ENCODE results near the gene COTL1. TPM values are rescaled to one million over a fixed set of nuclear protein-coding genes. Genes with fewer than 3 reads are reported as not detected.
"Not testable (repeated sequence)": the region's sequence is repeated elsewhere in the genome, so short reads cannot be mapped to it uniquely, and the experiment has no call there.

Gene COTL1
- total RNA-seq, 4 donors from 2014 or later = 2.8 to 8.7 (median 6.2) TPM

GRCh38 chr16:84630009-84630408 lies 12.1 kb upstream of the COTL1 start:
- Histone ChIP-seq H3K36me3 (no peaks in the 10 kb centered on the region), H3K27ac (no peak overlapping the region), H3K4me1 (no peaks in the 10 kb centered on the region), H3K4me3 (no peak overlapping the region), H3K9me3 (no peaks in the 10 kb centered on the region), H3K27me3 (no peaks in the 10 kb centered on the region)
- in situ Hi-C loops (cut with MboI; ENCODE audit: low sequenced_read_pairs in 4 of 4) = loop anchor here in 1 of 4 donors (25.0 kb wide), 1 partner anchor 332 kb away; no protein-coding TSS in a partner anchor
- intact Hi-C loops (cut with DNase I; ENCODE audit: low total_unique reads) = no loop called here
- DNase-seq (no peak), ATAC-seq (no peak)
- TF ChIP-seq CTCF (IDR thresholded peaks at IDR 0.05 in 4 of 5, conservative IDR thresholded peaks at IDR 0.05 in 1 of 5) = no peak
- no peak for TF ChIP-seq POLR2A (IDR thresholded peaks at IDR 0.05)

GRCh38 chr16:84629580-84629979 lies 11.7 kb upstream of the COTL1 start:
- Histone ChIP-seq H3K9me3 (no peaks in the 10 kb centered on the region), H3K27me3 (no peaks in the 10 kb centered on the region)
- intact Hi-C loops (cut with DNase I; ENCODE audit: low total_unique reads) = no loop called here

GRCh38 chr16:84628226-84628731 lies 10.4 kb upstream of the COTL1 start:
- no peak overlapping the region for H3K27ac ChIP-seq
- H3K4me3 ChIP-seq = no peak overlapping the region
- no peaks in the 10 kb centered on the region for H3K9me3 ChIP-seq
- in situ Hi-C loops (cut with MboI; ENCODE audit: low sequenced_read_pairs in 4 of 4) (loop anchor here in 2 of 4 donors (10.0 to 25.0 kb wide), 2 partner anchors 113 to 334 kb away; no protein-coding TSS in a partner anchor), intact Hi-C loops (cut with DNase I; ENCODE audit: low total_unique reads) (no loop called here)
- H3K27me3 ChIP-seq = no peaks in the 10 kb centered on the region
- no peaks in the 10 kb centered on the region for H3K36me3 ChIP-seq
- TF ChIP-seq POLR2A (IDR thresholded peaks at IDR 0.05) = no peak
- no peak for TF ChIP-seq CTCF (IDR thresholded peaks at IDR 0.05 in 4 of 5, conservative IDR thresholded peaks at IDR 0.05 in 1 of 5)
- H3K4me1 ChIP-seq = no peaks in the 10 kb centered on the region
- ATAC-seq (no peak), DNase-seq (no peak)

More at GRCh38 chr16:84629580-84629979, 11.7 kb upstream of the COTL1 start:
- no peaks in the 10 kb centered on the region for H3K4me1 ChIP-seq
- in situ Hi-C loops (cut with MboI; ENCODE audit: low sequenced_read_pairs in 4 of 4) = loop anchor here in 2 of 4 donors (10.0 to 25.0 kb wide), 2 partner anchors 115 to 333 kb away; no protein-coding TSS in a partner anchor
- no peak overlapping the region for H3K4me3 ChIP-seq
- DNase-seq = no peak
- no peak for ATAC-seq
- TF ChIP-seq CTCF (IDR thresholded peaks at IDR 0.05 in 4 of 5, conservative IDR thresholded peaks at IDR 0.05 in 1 of 5) (no peak), POLR2A (IDR thresholded peaks at IDR 0.05) (no peak)
- no peak overlapping the region for H3K27ac ChIP-seq
- H3K36me3 ChIP-seq = no peaks in the 10 kb centered on the region

GRCh38 chr16:84625556-84625955 lies 7.7 kb upstream of the COTL1 start:
- H3K36me3 ChIP-seq = no peaks in the 10 kb centered on the region
- H3K9me3 ChIP-seq = no peaks in the 10 kb centered on the region
- no peak for DNase-seq
- H3K4me3 ChIP-seq = no peak overlapping the region
- no peaks in the 10 kb centered on the region for H3K27me3 ChIP-seq
- H3K27ac ChIP-seq = no peak overlapping the region
- no peak for TF ChIP-seq CTCF (IDR thresholded peaks at IDR 0.05 in 4 of 5, conservative IDR thresholded peaks at IDR 0.05 in 1 of 5)
- intact Hi-C loops (cut with DNase I; ENCODE audit: low total_unique reads) = no loop called here
- in situ Hi-C loops (cut with MboI; ENCODE audit: low sequenced_read_pairs in 4 of 4) = loop anchor here in 2 of 4 donors (10.0 to 25.0 kb wide), 2 partner anchors 111 to 337 kb away; no protein-coding TSS in a partner anchor
- no peak for ATAC-seq
- no peaks in the 10 kb centered on the region for H3K4me1 ChIP-seq

GRCh38 chr16:84620913-84621312 lies 3.0 kb upstream of the COTL1 start:
- Histone ChIP-seq H3K4me1 (peaks cover 12 to 14% of the 10 kb centered on the region in 2 donors), H3K27me3 (peaks cover 9 to 14% (median 10%) of the 10 kb centered on the region in 3 donors)
- H3K4me3 ChIP-seq; ATAC-seq; H3K9me3 ChIP-seq; H3K36me3 ChIP-seq; DNase-seq; H3K27ac ChIP-seq; intact Hi-C loops (cut with DNase I; ENCODE audit: low total_unique reads): not testable (repeated sequence)
- in situ Hi-C loops (cut with MboI; ENCODE audit: low sequenced_read_pairs in 4 of 4) = loop anchor here (5.0 to 10.0 kb wide), 3 partner anchors 106 to 109 kb away; no protein-coding TSS in a partner anchor
